GM12873 (cell line): ENCODE measurements around the gene CHRM4.

ENCODE experiments used
- CTCF ChIP-seq: IDR thresholded peaks from 2 replicates; pipeline ENCODE4 v1.5.1; 2012; ENCODE audit warnings: low read depth, mild to moderate bottlenecking, moderate library complexity, low read length, control low read depth; ENCODE audit not compliant: insufficient read depth; ENCODE audit errors: missing control alignments

The CHRM4 gene

GRCh38 chr11:46391578-46392420 is at the start of gene CHRM4:
CHRM4 (minus strand) TSS chr11:46391776; CDS start chr11:46386557, 5,219 bp downstream.
- TF ChIP-seq CTCF = peak; percentile 35

GRCh38 chr11:46438211-46438610 is 46.6 kb upstream of the CHRM4 start:
- TF ChIP-seq CTCF = no peak

GRCh38 chr11:46437122-46437689 is 45.6 kb upstream of the CHRM4 start:
- no peak for TF ChIP-seq CTCF

- TF ChIP-seq CTCF = no peak
Observed at GRCh38 chr11:46436113-46436512, 44.5 kb upstream of the CHRM4 start.

- no peak for TF ChIP-seq CTCF
Observed at GRCh38 chr11:46435679-46436078, 44.1 kb upstream of the CHRM4 start.

- no peak for TF ChIP-seq CTCF
Observed at GRCh38 chr11:46431211-46431610, 39.6 kb upstream of the CHRM4 start.

- no peak for TF ChIP-seq CTCF
Observed at GRCh38 chr11:46429717-46430116, 38.1 kb upstream of the CHRM4 start.
